ENCODE measurements around the gene ERCC4. TPM values are rescaled to one million over a fixed set of nuclear protein-coding genes. Genes with fewer than 3 reads are reported as not detected.

Gene ERCC4
- total and polyA plus RNA-seq, 2 experiments from 2014 or later, result 5.4 to 21.6 TPM

- Histone ChIP-seq H3F3A (replicated peaks; ENCODE audit: low read depth) (no peaks in the 10 kb centered on the region), H2AFZ (peak overlapping the region; percentile 80; the same call in 1 of the 2 replicates), H3K27ac (ENCODE audit: low read depth) (no peak overlapping the region), H3K4me1 (ENCODE audit: insufficient read depth) (no peaks in the 10 kb centered on the region), H3K36me3 (ENCODE audit: insufficient read depth) (no peaks in the 10 kb centered on the region), H3K9me2 (ENCODE audit: insufficient read depth) (no peaks in the 10 kb centered on the region), H4K20me1 (replicated peaks; ENCODE audit: insufficient read depth) (no peaks in the 10 kb centered on the region), H3K4me2 (no peak overlapping the region), H3K79me2 (replicated peaks; ENCODE audit: insufficient read depth) (no peaks in the 10 kb centered on the region), H3K4me3 (no peak overlapping the region), H3K27me3 (ENCODE audit: insufficient read depth) (no peaks in the 10 kb centered on the region)
- ATAC-seq, result no peak
- H3K9me3 Mint-ChIP-seq, result no peaks in the 10 kb centered on the region
- DNase-seq (ENCODE audit: low spot score), result no peak
- peaks cover 3% of the 10 kb centered on the region for H3K27me3 Mint-ChIP-seq (ENCODE audit: insufficient read depth, low read depth, poor library complexity)
- no peak overlapping the region for H3K27ac Mint-ChIP-seq
- no peaks in the 10 kb centered on the region for H3K36me3 Mint-ChIP-seq (ENCODE audit: low read depth)
- H3K4me3 Mint-ChIP-seq, result no peak overlapping the region
- TF ChIP-seq ZNF462 (CRISPR knock-in tag; IDR thresholded peaks at IDR 0.05) (no peak), EZH2 (IDR thresholded peaks at IDR 0.05; ENCODE audit: low read depth, unreplicated experiment) (no peak), STAT1 (IDR thresholded peaks at IDR 0.05; ENCODE audit: unreplicated experiment) (no peak), JUNB (IDR thresholded peaks at IDR 0.05; ENCODE audit: unreplicated experiment) (no peak), CTCF (conservative IDR thresholded peaks at IDR 0.05; ENCODE audit: low read depth in 2 of 2) (no peak), ZNF114 (CRISPR knock-in tag; IDR thresholded peaks at IDR 0.05) (no peak), REST (IDR thresholded peaks at IDR 0.05; ENCODE audit: unreplicated experiment) (no peak), ZNF331 (CRISPR knock-in tag; IDR thresholded peaks at IDR 0.05; ENCODE audit: low read depth) (no peak), POLR2AphosphoS5 (IDR thresholded peaks at IDR 0.05; ENCODE audit: low read depth) (no peak), CREB1 (CRISPR knock-in tag; IDR thresholded peaks at IDR 0.05; ENCODE audit: low read depth) (no peak), ETS1 (IDR thresholded peaks at IDR 0.05) (no peak), EZH2phosphoT487 (IDR thresholded peaks at IDR 0.05; ENCODE audit: unreplicated experiment) (no peak), NANOG (IDR thresholded peaks at IDR 0.05; ENCODE audit: borderline replicate concordance) (no peak)
- H3K4me1 Mint-ChIP-seq, result no peaks in the 10 kb centered on the region
Measured at GRCh38 chr16:13973321-13974023, 53.5 kb downstream of the ERCC4 start.

Measured in GM23338 (cell line).